IPS-20b (cell line): ENCODE data around the gene ZNF740.

Experiments used
- H3K27ac ChIP-seq: one replicate; pipeline ENCODE4 v1.5.1; 2013; ENCODE audit warnings: low read length
- H3K27me3 ChIP-seq: 2 replicates; pipeline ENCODE4 v1.6.1; 2013; ENCODE audit warnings: mild to moderate bottlenecking, low read length, inconsistent platforms; ENCODE audit not compliant: insufficient read depth
- H3K36me3 ChIP-seq: 2 replicates; pipeline ENCODE4 v1.6.1; 2013; ENCODE audit warnings: low read depth, mild to moderate bottlenecking, inconsistent platforms, low read length, moderate library complexity; ENCODE audit not compliant: insufficient read depth
- H3K4me1 ChIP-seq: 2 replicates; pipeline ENCODE4 v1.6.1; 2013; ENCODE audit warnings: mild to moderate bottlenecking, control low read depth, inconsistent platforms, low read length, moderate library complexity; ENCODE audit not compliant: insufficient read depth
- H3K4me3 ChIP-seq: 2 replicates; pipeline ENCODE4 v1.5.1; 2013; ENCODE audit warnings: mild to moderate bottlenecking, low read length, inconsistent platforms
- H3K9ac ChIP-seq: 2 replicates; pipeline ENCODE4 v1.6.1; 2013; ENCODE audit warnings: low read depth, mild to moderate bottlenecking, inconsistent platforms, low read length, moderate library complexity
- H3K9me3 ChIP-seq: 2 replicates; pipeline ENCODE4 v1.6.1; 2013; ENCODE audit warnings: mild to moderate bottlenecking, low read depth, low read length, inconsistent platforms; ENCODE audit not compliant: insufficient read depth

Gene ZNF740

GRCh38 chr12:53190108-53190729 lies 9.7 kb downstream of the ZNF740 start:
- Histone ChIP-seq H3K9ac (no peak overlapping the region), H3K36me3 (peaks cover 32% of the 10 kb centered on the region), H3K4me1 (peaks cover 6% of the 10 kb centered on the region; the same call in 1 of the 2 replicates), H3K4me3 (no peak overlapping the region), H3K27me3 (peaks cover 24% of the 10 kb centered on the region), H3K27ac (no peak overlapping the region), H3K9me3 (no peaks in the 10 kb centered on the region)

GRCh38 chr12:53191096-53191884 lies 10.8 kb downstream of the ZNF740 start:
- no peaks in the 10 kb centered on the region for H3K9me3 ChIP-seq
- no peak overlapping the region for H3K9ac ChIP-seq
- H3K27ac ChIP-seq, result no peak overlapping the region
- H3K27me3 ChIP-seq, result peaks cover 34% of the 10 kb centered on the region
- peaks cover 6% of the 10 kb centered on the region; the same call in 1 of the 2 replicates for H3K4me1 ChIP-seq
- H3K4me3 ChIP-seq, result no peak overlapping the region
- peaks cover 21% of the 10 kb centered on the region for H3K36me3 ChIP-seq

DNA sequence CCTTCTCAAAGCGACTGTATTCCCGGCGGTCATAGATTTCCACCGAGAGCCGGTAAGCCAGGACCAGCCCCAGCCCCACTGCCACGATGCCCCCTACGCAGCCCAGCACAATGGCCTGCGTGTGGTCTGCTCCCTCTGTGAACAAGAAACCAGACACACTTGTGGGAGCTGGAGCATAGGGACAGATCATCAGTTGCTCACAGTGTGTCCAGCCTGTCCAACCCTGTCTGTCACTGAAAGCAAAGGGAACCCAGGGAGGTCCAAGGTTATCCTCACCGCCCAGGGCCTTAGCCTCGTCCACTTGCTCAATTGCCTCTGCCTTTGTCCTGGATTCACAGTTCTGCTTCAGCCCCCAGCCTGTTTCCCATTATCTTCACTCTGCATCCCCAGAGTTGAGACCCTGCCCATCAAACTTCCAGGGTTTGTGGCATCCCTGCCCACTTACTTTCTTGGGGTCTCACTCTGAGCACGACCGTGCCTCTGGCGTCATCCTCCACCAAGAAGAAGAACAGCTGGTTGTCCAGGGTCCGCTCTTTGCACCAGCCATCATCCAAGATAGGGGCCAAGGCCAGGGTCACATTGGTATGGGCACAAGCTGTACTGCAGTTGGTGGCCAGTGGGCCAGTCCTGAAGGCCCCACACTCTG lies 11.5 kb downstream of the ZNF740 start:
- H3K4me3 ChIP-seq, result no peak overlapping the region
- peaks cover 14% of the 10 kb centered on the region for H3K36me3 ChIP-seq
- H3K9ac ChIP-seq, result no peak overlapping the region
- H3K27ac ChIP-seq, result no peak overlapping the region
- no peaks in the 10 kb centered on the region for H3K9me3 ChIP-seq
- peaks cover 42% of the 10 kb centered on the region for H3K27me3 ChIP-seq
- H3K4me1 ChIP-seq, result peaks cover 6% of the 10 kb centered on the region; the same call in 1 of the 2 replicates

- Histone ChIP-seq H3K27me3 (peaks cover 47% of the 10 kb centered on the region), H3K9ac (no peak overlapping the region), H3K4me3 (no peak overlapping the region), H3K27ac (no peak overlapping the region), H3K9me3 (no peaks in the 10 kb centered on the region), H3K4me1 (peaks cover 6% of the 10 kb centered on the region; the same call in 1 of the 2 replicates), H3K36me3 (peaks cover 8% of the 10 kb centered on the region; the same call in 1 of the 2 replicates)
These were observed 12.1 kb downstream of the ZNF740 start for GRCh38 chr12:53192531-53193021.

DNA sequence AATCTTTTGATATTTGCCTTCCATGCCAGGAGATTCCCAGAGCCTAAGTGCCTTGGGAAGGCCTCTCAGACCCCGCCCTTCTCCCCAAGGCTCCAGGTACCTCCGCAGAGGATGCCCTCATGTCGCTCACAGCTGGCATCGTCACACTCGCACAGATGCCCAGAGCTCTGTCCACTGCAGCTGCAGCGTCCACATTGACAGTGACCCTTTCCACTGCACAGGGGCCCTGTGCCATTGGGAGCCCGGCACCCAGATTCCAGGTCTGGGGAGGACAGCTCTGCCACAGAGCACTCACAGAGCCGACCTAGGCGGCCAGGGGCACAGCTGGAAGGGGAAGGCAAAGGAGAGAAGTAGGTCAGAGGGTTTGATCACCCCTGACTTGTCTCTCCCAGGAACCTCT lies 12.5 kb downstream of the ZNF740 start:
- H3K4me3 ChIP-seq, result no peak overlapping the region
- H3K27me3 ChIP-seq, result peaks cover 52% of the 10 kb centered on the region
- peaks cover 6% of the 10 kb centered on the region; the same call in 1 of the 2 replicates for H3K4me1 ChIP-seq
- H3K9ac ChIP-seq, result no peak overlapping the region
- H3K9me3 ChIP-seq, result no peaks in the 10 kb centered on the region
- no peak overlapping the region for H3K27ac ChIP-seq
- peaks cover 3% of the 10 kb centered on the region; the same call in 1 of the 2 replicates for H3K36me3 ChIP-seq

- Histone ChIP-seq H3K27ac (no peak overlapping the region), H3K9me3 (no peaks in the 10 kb centered on the region), H3K4me3 (no peak overlapping the region), H3K36me3 (no peaks in the 10 kb centered on the region), H3K4me1 (no peaks in the 10 kb centered on the region), H3K9ac (no peak overlapping the region), H3K27me3 (peaks cover 63% of the 10 kb centered on the region)
These were observed 13.6 kb downstream of the ZNF740 start for GRCh38 chr12:53193985-53194716.

DNA sequence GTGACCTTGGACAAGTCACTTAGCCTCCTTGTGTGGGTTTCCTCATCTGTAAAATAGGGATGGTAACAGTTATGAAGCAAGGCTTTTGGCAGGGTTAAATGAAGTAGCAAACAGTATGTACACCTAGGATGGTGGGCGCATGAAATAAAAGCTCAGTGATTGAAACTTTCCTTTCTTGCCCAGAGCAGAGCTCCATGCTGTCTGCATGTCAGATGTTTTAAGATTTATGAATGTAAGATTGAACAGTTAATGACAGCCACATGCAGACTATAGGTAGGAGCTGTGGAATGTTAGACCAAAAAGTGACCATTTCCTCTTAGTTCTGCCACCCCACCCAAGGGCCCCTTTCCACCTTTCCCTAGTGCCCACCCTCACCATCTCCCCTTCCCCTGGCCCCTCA lies 14.5 kb downstream of the ZNF740 start:
- Histone ChIP-seq H3K27ac (no peak overlapping the region), H3K9ac (no peak overlapping the region), H3K4me1 (no peaks in the 10 kb centered on the region), H3K27me3 (peaks cover 70% of the 10 kb centered on the region), H3K9me3 (no peaks in the 10 kb centered on the region), H3K4me3 (no peak overlapping the region), H3K36me3 (no peaks in the 10 kb centered on the region)

DNA sequence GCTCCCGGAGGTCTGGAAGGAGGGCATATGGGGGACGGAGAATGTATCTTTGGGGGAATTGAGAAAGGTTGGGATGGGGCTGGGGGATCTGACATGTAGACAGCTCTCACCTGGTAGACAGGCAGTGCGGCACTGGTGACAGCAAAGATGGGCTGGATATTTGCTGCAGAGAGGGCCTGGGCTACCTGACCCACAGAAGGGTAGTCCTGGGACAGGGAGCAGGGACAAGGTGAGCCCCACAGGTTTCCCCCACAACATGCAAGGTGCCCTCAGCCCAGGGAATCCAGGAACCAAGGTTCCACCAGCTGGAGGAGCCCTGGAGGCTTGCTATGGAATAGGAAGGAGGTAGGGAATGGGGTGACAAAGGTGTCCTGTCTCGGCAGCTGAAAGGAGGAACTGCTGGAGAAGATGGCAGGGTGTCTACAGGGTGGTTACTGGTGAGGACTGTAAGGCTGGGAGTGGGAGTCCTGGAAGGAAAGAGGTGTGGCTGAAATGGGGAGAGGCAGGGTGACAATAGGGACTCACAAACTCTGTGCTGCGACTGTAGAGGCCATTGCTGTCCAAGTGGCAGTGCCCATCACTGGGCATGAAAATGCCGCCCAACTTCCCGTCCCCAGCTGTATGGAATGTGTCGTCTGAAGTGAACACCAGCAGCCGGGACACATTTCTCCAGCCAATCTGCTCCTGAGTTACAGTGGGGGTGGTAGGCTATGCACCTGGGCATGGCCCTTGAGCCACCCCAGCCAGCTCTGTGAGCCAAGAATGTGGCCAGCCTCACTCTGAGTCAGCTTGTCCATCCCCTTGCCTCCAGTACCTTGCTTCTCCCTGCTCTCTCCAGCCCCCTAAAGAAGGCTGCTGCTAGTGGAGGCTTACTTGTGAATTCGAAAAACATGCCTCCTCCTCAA lies 15.2 kb downstream of the ZNF740 start:
- Histone ChIP-seq H3K27ac (no peak overlapping the region), H3K4me1 (no peaks in the 10 kb centered on the region), H3K36me3 (no peaks in the 10 kb centered on the region), H3K4me3 (no peak overlapping the region), H3K9me3 (no peaks in the 10 kb centered on the region), H3K27me3 (peaks cover 76% of the 10 kb centered on the region), H3K9ac (no peak overlapping the region)

GRCh38 chr12:53196486-53196885 lies 16.0 kb downstream of the ZNF740 start:
- Histone ChIP-seq H3K4me1 (no peaks in the 10 kb centered on the region), H3K27me3 (peaks cover 80% of the 10 kb centered on the region), H3K36me3 (no peaks in the 10 kb centered on the region), H3K4me3 (no peak overlapping the region), H3K27ac (no peak overlapping the region), H3K9ac (no peak overlapping the region), H3K9me3 (no peaks in the 10 kb centered on the region)

- Histone ChIP-seq H3K27ac (no peak overlapping the region), H3K4me1 (no peaks in the 10 kb centered on the region), H3K9ac (no peak overlapping the region), H3K4me3 (no peak overlapping the region; the same call in 1 of the 2 replicates), H3K27me3 (peaks cover 83% of the 10 kb centered on the region), H3K9me3 (no peaks in the 10 kb centered on the region), H3K36me3 (no peaks in the 10 kb centered on the region)
These were observed 16.6 kb downstream of the ZNF740 start for GRCh38 chr12:53197011-53197640.
